ENCODE measurements around the gene TMEM106B.
"Not testable (repeated sequence)": the region's sequence is repeated elsewhere in the genome, so short reads cannot be mapped to it uniquely, and the experiment has no call there.

The TMEM106B gene

GRCh38 chr7:12211054-12211710, at the start of gene TMEM106B:
TSS of gene TMEM106B (plus strand) at chr7:12211294. CDS start at chr7:12214811, 3,517 bp downstream.
- in situ Hi-C loops (cut with MboI; ENCODE audit: low sequenced_read_pairs) = no loop called here

GRCh38 chr7:12162415-12163113, 48.5 kb upstream of the TMEM106B start:
- in situ Hi-C loops (cut with MboI; ENCODE audit: low sequenced_read_pairs) = no loop called here

GRCh38 chr7:12168065-12168464, 43.0 kb upstream of the TMEM106B start:
- in situ Hi-C loops (cut with MboI; ENCODE audit: low sequenced_read_pairs) = not testable (repeated sequence)

GRCh38 chr7:12169981-12170820, 40.9 kb upstream of the TMEM106B start:
- in situ Hi-C loops (cut with MboI; ENCODE audit: low sequenced_read_pairs) = not testable (repeated sequence)

GRCh38 chr7:12173671-12174070, 37.4 kb upstream of the TMEM106B start:
- in situ Hi-C loops (cut with MboI; ENCODE audit: low sequenced_read_pairs) = no loop called here

GRCh38 chr7:12174931-12175330, 36.2 kb upstream of the TMEM106B start:
- in situ Hi-C loops (cut with MboI; ENCODE audit: low sequenced_read_pairs) = no loop called here

GRCh38 chr7:12178317-12178716, 32.8 kb upstream of the TMEM106B start:
- in situ Hi-C loops (cut with MboI; ENCODE audit: low sequenced_read_pairs) = no loop called here

- in situ Hi-C loops (cut with MboI; ENCODE audit: low sequenced_read_pairs) = no loop called here
Measured at GRCh38 chr7:12194426-12194825, 16.7 kb upstream of the TMEM106B start.

GRCh38 chr7:12196386-12196785, 14.7 kb upstream of the TMEM106B start:
- in situ Hi-C loops (cut with MboI; ENCODE audit: low sequenced_read_pairs) = no loop called here

- in situ Hi-C loops (cut with MboI; ENCODE audit: low sequenced_read_pairs) = no loop called here
Measured at GRCh38 chr7:12199363-12199762, 11.7 kb upstream of the TMEM106B start.

- in situ Hi-C loops (cut with MboI; ENCODE audit: low sequenced_read_pairs) = no loop called here
Measured at GRCh38 chr7:12207046-12207445, 4.0 kb upstream of the TMEM106B start.

- in situ Hi-C loops (cut with MboI; ENCODE audit: low sequenced_read_pairs) = no loop called here
Measured at GRCh38 chr7:12209221-12209620, 1.9 kb upstream of the TMEM106B start.

GRCh38 chr7:12210179-12211053, 678 bp upstream of the TMEM106B start:
- in situ Hi-C loops (cut with MboI; ENCODE audit: low sequenced_read_pairs) = no loop called here

GRCh38 chr7:12211711-12212485, 804 bp downstream of the TMEM106B start:
- in situ Hi-C loops (cut with MboI; ENCODE audit: low sequenced_read_pairs) = no loop called here

- in situ Hi-C loops (cut with MboI; ENCODE audit: low sequenced_read_pairs) = no loop called here
Measured at GRCh38 chr7:12217311-12217710, 6.2 kb downstream of the TMEM106B start.

GRCh38 chr7:12220389-12221046, 9.4 kb downstream of the TMEM106B start:
- in situ Hi-C loops (cut with MboI; ENCODE audit: low sequenced_read_pairs) = no loop called here

- in situ Hi-C loops (cut with MboI; ENCODE audit: low sequenced_read_pairs) = no loop called here
Measured at GRCh38 chr7:12221414-12221813, 10.3 kb downstream of the TMEM106B start.

GRCh38 chr7:12222889-12223579, 11.9 kb downstream of the TMEM106B start:
- in situ Hi-C loops (cut with MboI; ENCODE audit: low sequenced_read_pairs) = no loop called here

- in situ Hi-C loops (cut with MboI; ENCODE audit: low sequenced_read_pairs) = not testable (repeated sequence)
Measured at GRCh38 chr7:12225017-12225416, 13.9 kb downstream of the TMEM106B start.

Measured in HL-60/S4 treated with retinoic acid at 250 ng/mL for 4 days and 3 days (cell line).